ENCODE measurements around the gene SPECC1L.

DNA sequence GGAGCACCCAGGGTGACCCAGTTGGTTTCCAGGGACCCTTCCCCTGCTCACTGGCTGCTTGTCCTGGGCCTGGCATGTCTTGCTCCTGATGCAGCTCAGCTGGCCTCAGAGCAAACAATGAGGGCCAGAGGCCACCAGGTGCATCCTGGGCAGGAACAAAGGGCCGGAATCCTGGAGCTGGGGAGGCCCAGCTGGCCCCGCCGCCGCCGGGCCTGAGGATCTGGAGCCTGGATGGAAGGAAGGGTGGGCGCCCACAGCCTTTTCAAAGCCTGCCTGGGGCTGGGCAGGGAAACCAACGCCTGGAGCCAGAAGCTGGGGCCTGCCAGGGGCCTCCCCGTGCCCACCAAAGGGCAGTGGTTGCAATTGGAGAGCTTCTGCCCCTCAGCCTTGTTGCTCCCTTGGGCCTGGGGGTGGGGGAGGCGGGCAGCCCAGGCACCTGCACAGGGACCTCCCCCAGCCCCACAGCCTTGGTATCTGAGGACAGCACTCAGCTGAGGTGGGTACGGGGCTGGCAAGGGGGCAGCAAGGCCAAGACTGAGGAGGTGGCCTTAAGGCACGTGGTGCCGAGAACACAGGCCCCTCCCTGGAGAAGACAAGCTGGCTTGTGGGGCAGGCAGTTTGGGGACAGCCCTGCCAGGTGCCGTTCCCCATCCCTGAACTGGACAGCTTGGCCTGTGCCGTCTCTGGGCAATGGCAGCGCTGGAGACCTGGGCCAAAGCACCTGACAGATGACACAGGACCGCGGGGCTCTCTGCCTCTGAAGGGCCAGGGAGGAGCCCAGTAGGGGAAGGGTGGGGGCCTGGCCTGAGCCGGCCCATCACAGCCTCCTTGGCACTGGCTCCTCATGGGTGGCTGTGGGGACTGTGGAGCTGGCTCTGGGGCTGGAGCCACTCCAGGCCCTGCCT is 149.7 kb downstream of the SPECC1L start:
- TF ChIP-seq SIN3A (conservative IDR thresholded peaks at IDR 0.05 in 1 of 2, IDR thresholded peaks at IDR 0.05 in 1 of 2; ENCODE audit: low read depth in 1 of 2, low read length in 2 of 2) (no peak), EP300 (IDR thresholded peaks at IDR 0.05; ENCODE audit: borderline replicate concordance in 1 of 2, low read depth in 2 of 2, low read length in 2 of 2) (no peak), YY1 (IDR thresholded peaks at IDR 0.05; ENCODE audit: low read depth, low read length) (no peak), POLR2AphosphoS5 (IDR thresholded peaks at IDR 0.05; ENCODE audit: low read depth, low read length) (no peak), CHD1 (IDR thresholded peaks at IDR 0.05; ENCODE audit: low read depth, low read length) (no peak), EZH2 (IDR thresholded peaks at IDR 0.05; ENCODE audit: low read depth, low read length, severe bottlenecking) (no peak), POU5F1 (IDR thresholded peaks at IDR 0.05; ENCODE audit: low read depth, low read length) (no peak)
- TF ChIP-seq, protein P1, sequence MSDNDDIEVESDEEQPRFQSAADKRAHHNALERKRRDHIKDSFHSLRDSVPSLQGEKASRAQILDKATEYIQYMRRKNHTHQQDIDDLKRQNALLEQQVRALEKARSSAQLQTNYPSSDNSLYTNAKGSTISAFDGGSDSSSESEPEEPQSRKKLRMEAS (IDR thresholded peaks at IDR 0.05) = no peak
- TF ChIP-seq, protein P2, sequence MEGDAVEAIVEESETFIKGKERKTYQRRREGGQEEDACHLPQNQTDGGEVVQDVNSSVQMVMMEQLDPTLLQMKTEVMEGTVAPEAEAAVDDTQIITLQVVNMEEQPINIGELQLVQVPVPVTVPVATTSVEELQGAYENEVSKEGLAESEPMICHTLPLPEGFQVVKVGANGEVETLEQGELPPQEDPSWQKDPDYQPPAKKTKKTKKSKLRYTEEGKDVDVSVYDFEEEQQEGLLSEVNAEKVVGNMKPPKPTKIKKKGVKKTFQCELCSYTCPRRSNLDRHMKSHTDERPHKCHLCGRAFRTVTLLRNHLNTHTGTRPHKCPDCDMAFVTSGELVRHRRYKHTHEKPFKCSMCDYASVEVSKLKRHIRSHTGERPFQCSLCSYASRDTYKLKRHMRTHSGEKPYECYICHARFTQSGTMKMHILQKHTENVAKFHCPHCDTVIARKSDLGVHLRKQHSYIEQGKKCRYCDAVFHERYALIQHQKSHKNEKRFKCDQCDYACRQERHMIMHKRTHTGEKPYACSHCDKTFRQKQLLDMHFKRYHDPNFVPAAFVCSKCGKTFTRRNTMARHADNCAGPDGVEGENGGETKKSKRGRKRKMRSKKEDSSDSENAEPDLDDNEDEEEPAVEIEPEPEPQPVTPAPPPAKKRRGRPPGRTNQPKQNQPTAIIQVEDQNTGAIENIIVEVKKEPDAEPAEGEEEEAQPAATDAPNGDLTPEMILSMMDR (IDR thresholded peaks at IDR 0.05; ENCODE audit: control extremely low read depth in 1 of 3, insufficient read depth in 1 of 3, low read depth in 1 of 3, low read length in 3 of 3) = no peak
